HG03280 (cell line): Measurements from ENCODE around the gene P4HB.

Experiments
- ATAC-seq: cut with Tn5 transposase; IDR thresholded peaks from one replicate; pipeline ENCODE4 v1.9.1; 2021; ENCODE audit warnings: mild to moderate bottlenecking, moderate library complexity; ENCODE audit not compliant: unreplicated experiment

Gene P4HB

GRCh38 chr17:81794509-81794908, 65.8 kb downstream of the P4HB start:
- ATAC-seq = no peak

GRCh38 chr17:81794074-81794476, 66.3 kb downstream of the P4HB start:
- no peak for ATAC-seq
